Hepatocyte (in vitro differentiated cells): ENCODE results near the gene SMS. TPM values are rescaled to one million over a fixed set of nuclear protein-coding genes. Genes with fewer than 3 reads are reported as not detected.
"Not testable (repeated sequence)": the region's sequence is repeated elsewhere in the genome, so short reads cannot be mapped to it uniquely, and the experiment has no call there.

ENCODE experiments used
- DNase-seq: peaks from one replicate; pipeline ENCODE4 v3.0.0-alpha.2; 2016; ENCODE audit warnings: low spot score
- H2AFZ ChIP-seq: fragments of 200-600 bp; sonication (generic); 2 replicates; pipeline ENCODE4 v1.6.0; 2016; ENCODE audit warnings: antibody characterized with exemption, mild to moderate bottlenecking
- H3K27ac ChIP-seq: fragments of 200-600 bp; sonication (generic); 2 replicates; pipeline ENCODE4 v1.5.1; 2016; ENCODE audit warnings: mild to moderate bottlenecking
- H3K27me3 ChIP-seq: fragments of 200-600 bp; sonication (generic); 2 replicates; pipeline ENCODE4 v1.6.1; 2016
- H3K36me3 ChIP-seq: fragments of 200-600 bp; sonication (generic); replicated peaks from 2 replicates; pipeline ENCODE4 v1.5.1; 2016; ENCODE audit warnings: low read depth; ENCODE audit not compliant: insufficient read depth
- H3K4me1 ChIP-seq: fragments of 200-600 bp; sonication (generic); 2 replicates; pipeline ENCODE4 v1.5.1; 2016; ENCODE audit warnings: mild to moderate bottlenecking, moderate library complexity; ENCODE audit not compliant: insufficient read depth
- H3K4me2 ChIP-seq: fragments of 200-600 bp; sonication (generic); 2 replicates; pipeline ENCODE4 v1.6.0; 2016
- H3K4me3 ChIP-seq: fragments of 200-600 bp; sonication (generic); 2 replicates; pipeline ENCODE4 v1.5.1; 2016; ENCODE audit warnings: mild to moderate bottlenecking
- H3K79me2 ChIP-seq: fragments of 200-600 bp; sonication (generic); 2 replicates; pipeline ENCODE4 v1.6.0; 2017; ENCODE audit warnings: mild to moderate bottlenecking
- H3K9me2 ChIP-seq: fragments of 200-600 bp; sonication (generic); replicated peaks from 2 replicates; pipeline ENCODE4 v1.6.0; 2017; ENCODE audit warnings: mild to moderate bottlenecking; ENCODE audit not compliant: insufficient read depth
- H3K9me3 ChIP-seq: fragments of 200-600 bp; sonication (generic); 2 replicates; pipeline ENCODE4 v1.5.1; 2016; ENCODE audit warnings: low read depth, mild to moderate bottlenecking
- H4K20me1 ChIP-seq: fragments of 200-600 bp; sonication (generic); 2 replicates; pipeline ENCODE4 v1.6.0; 2016; ENCODE audit warnings: mild to moderate bottlenecking; ENCODE audit not compliant: insufficient read depth, poor library complexity, severe bottlenecking
- EZH2 ChIP-seq: fragments of 200-600 bp; sonication (generic); IDR thresholded peaks from 2 replicates; pipeline ENCODE4 v1.6.1; 2016; ENCODE audit warnings: antibody characterized with exemption, mild to moderate bottlenecking, borderline replicate concordance
- EZH2phosphoT487 ChIP-seq: fragments of 200-600 bp; sonication (generic); IDR thresholded peaks from one replicate; pipeline ENCODE4 v1.6.1; 2018; ENCODE audit warnings: antibody characterized with exemption, mild to moderate bottlenecking, low read depth, moderate library complexity; ENCODE audit not compliant: unreplicated experiment, severe bottlenecking
- WGBS: methylation state at CpG from one replicate; pipeline ENCODE4 v1.1.6; 2016; ENCODE audit warnings: low lambda C conversion rate; ENCODE audit errors: missing lambda C conversion rate; 5-methylcytosine and 5-hydroxymethylcytosine counted together
- polyA plus RNA-seq: library from polyadenylated mRNA; unstranded; fragments of >200 nt; fragmentation: Nextera tagmentation; extraction: Ambion mirVana; gene quantifications from 2 replicates; pipeline ENCODE4 v1.2.1, GENCODE V29; 2016
- total RNA-seq: library from RNA; depleted of rRNA; stranded (reverse); fragments of >200 nt; gene quantifications from 2 replicates; pipeline ENCODE4 v1.2.3, GENCODE V29; 2014
- TF ChIP-seq, protein P1 (sequence below): fragments of 200-600 bp; sonication (generic); IDR thresholded peaks from 2 replicates; pipeline ENCODE4 v1.5.1; 2016; ENCODE audit warnings: antibody characterized with exemption, mild to moderate bottlenecking; ENCODE audit not compliant: poor library complexity

SMS gene
- total and polyA plus RNA-seq, 2 experiments from 2014 or later, result 70.1 to 80.9 TPM

DNA sequence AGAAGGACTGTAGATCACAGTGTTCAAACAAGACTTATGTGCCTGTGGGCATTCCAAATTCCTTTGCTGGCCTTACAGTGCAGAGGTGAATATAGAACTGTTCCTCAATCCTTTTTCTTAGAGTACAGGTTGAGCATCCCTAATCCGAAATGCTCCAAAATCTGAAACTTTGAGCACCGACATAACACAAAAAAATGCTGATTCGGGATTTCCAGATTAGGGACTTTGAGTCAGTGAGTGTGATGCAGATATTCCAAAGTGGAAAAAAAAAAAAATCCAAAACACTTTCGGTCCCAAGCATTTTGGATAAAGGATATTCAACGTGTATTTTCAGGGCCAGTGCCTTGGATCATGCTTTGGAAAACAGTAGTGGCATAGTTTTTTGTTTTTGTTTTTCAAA, 9.2 kb downstream of the SMS start:
- TF ChIP-seq, protein P1, sequence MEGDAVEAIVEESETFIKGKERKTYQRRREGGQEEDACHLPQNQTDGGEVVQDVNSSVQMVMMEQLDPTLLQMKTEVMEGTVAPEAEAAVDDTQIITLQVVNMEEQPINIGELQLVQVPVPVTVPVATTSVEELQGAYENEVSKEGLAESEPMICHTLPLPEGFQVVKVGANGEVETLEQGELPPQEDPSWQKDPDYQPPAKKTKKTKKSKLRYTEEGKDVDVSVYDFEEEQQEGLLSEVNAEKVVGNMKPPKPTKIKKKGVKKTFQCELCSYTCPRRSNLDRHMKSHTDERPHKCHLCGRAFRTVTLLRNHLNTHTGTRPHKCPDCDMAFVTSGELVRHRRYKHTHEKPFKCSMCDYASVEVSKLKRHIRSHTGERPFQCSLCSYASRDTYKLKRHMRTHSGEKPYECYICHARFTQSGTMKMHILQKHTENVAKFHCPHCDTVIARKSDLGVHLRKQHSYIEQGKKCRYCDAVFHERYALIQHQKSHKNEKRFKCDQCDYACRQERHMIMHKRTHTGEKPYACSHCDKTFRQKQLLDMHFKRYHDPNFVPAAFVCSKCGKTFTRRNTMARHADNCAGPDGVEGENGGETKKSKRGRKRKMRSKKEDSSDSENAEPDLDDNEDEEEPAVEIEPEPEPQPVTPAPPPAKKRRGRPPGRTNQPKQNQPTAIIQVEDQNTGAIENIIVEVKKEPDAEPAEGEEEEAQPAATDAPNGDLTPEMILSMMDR, result no peak
- TF ChIP-seq EZH2 (no peak), EZH2phosphoT487 (no peak)
- Histone ChIP-seq H3K79me2 (peaks cover 89% of the 10 kb centered on the region), H3K27ac (no peak overlapping the region), H3K36me3 (no peaks in the 10 kb centered on the region), H3K4me1 (peaks cover 36% of the 10 kb centered on the region), H3K9me2 (no peaks in the 10 kb centered on the region), H3K4me3 (no peak overlapping the region), H3K9me3 (no peaks in the 10 kb centered on the region), H4K20me1 (no peaks in the 10 kb centered on the region), H2AFZ (no peak overlapping the region), H3K27me3 (no peaks in the 10 kb centered on the region), H3K4me2 (no peak overlapping the region)
- WGBS, result 72% methylated on average over 5 of the region's 5 CpGs
- no peak for DNase-seq

DNA sequence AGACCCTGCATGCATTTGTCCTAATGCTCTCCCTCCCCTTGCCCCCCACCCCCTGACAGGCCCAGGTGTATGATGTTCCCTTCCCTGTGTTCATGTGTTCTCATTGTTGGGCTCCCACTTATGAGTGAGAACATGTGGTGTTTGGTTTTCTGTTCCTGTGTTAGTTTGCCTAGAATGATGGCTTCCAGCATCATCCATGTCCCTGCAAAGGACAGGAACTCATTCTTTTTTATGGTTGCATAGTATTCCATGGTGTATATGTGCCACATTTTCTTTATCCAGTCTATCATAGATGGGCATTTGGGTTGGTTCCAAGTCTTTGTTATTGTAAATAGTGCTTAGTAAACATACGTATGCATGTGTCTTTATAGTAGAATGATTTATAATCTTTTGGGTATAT, 10.0 kb downstream of the SMS start:
- not testable (repeated sequence) for H3K27me3 ChIP-seq, H3K4me2 ChIP-seq, H3K4me3 ChIP-seq, H2AFZ ChIP-seq, H3K9me3 ChIP-seq, H4K20me1 ChIP-seq, H3K27ac ChIP-seq, H3K9me2 ChIP-seq, DNase-seq, H3K36me3 ChIP-seq
- peaks cover 36% of the 10 kb centered on the region for H3K4me1 ChIP-seq
- peaks cover 89% of the 10 kb centered on the region for H3K79me2 ChIP-seq
- WGBS, result 55% methylated on average over 1 of the region's 1 CpG

DNA sequence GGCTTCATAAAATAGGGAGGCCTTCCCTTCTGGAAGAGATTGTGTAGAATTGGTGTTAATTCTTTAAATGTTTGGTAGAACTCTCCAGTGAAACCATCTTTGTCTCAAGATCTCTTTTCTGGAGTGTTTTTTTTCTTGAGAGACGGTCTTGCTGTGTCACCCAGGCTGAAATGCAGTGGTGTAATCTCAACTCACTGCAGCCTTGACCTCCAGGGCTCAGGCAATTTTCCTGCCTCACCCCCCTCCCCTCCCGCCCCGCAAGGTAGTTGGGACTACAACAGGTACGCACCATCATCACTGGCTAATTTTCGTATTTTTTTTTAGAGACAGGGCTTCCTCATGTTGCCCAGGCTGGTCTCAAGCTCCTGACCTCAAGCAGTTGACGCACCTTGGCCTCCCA, 12.1 kb downstream of the SMS start:
- DNase-seq, result no peak
- WGBS, result 46% methylated on average over 6 of the region's 6 CpGs
- H3K4me1 ChIP-seq, result peaks cover 21% of the 10 kb centered on the region
- peaks cover 87% of the 10 kb centered on the region for H3K79me2 ChIP-seq
- H3K9me3 ChIP-seq, result no peaks in the 10 kb centered on the region
- TF ChIP-seq, protein P1, result no peak
- TF ChIP-seq EZH2, result no peak
- no peak for TF ChIP-seq EZH2phosphoT487
- no peak overlapping the region for H3K4me3 ChIP-seq
- no peak overlapping the region for H2AFZ ChIP-seq
- H3K27me3 ChIP-seq, result no peaks in the 10 kb centered on the region
- peak overlapping the region; percentile 37 for H3K27ac ChIP-seq
- no peaks in the 10 kb centered on the region for H4K20me1 ChIP-seq
- H3K36me3 ChIP-seq, result no peaks in the 10 kb centered on the region
- H3K9me2 ChIP-seq, result no peaks in the 10 kb centered on the region
- peak overlapping the region; percentile 62 for H3K4me2 ChIP-seq

DNA sequence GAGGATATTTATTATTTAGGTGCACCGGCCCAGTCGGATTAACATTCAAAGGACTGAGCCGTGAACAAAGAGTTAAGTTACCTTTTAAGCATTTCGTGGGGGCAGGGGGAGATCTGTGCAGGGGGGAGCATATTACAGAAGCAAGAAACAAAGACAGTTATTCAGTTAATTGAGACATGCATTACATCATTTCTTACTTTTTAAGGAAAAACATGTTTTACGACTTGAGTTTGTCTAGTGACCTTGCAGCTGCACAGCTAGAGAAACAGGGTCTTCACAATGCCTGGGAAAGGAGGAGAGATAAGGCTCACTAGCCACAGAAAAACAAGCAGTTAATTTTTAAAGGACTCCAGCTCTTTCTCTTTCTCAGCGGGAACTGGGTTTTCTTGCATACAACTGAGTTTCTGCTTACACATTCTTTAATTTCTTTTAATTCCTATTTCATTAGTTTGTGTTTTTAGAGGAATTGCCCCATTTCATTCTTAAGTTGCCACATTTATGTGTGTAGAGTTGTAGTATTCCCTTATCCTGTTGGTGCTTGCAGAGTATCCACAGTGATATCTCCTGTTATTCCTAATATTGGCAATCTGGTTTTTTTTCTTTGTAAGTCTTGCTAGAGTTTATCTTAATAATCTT, 12.8 kb downstream of the SMS start:
- Histone ChIP-seq H3K4me2 (peak overlapping the region; percentile 62), H3K79me2 (peaks cover 87% of the 10 kb centered on the region), H3K27ac (peak overlapping the region; percentile 37), H3K4me1 (peaks cover 16% of the 10 kb centered on the region)
- not testable (repeated sequence) for H3K36me3 ChIP-seq, H2AFZ ChIP-seq, H3K9me2 ChIP-seq, DNase-seq, H4K20me1 ChIP-seq, H3K4me3 ChIP-seq, H3K27me3 ChIP-seq, H3K9me3 ChIP-seq
- 56% methylated on average over 6 of the region's 6 CpGs for WGBS
